CD4-positive, alpha-beta T cell (primary cell): Measurements from ENCODE around the gene SHROOM2. TPM values are rescaled to one million over a fixed set of nuclear protein-coding genes. Genes with fewer than 3 reads are reported as not detected.

Source experiments
- ATAC-seq: fragments of 200-7000 bp; cut with Tn5 transposase; one replicate; pipeline ENCODE4 v1.10.0; 2022; ENCODE audit warnings: mild to moderate bottlenecking; ENCODE audit not compliant: poor library complexity
- CTCF ChIA-PET: fragments of 350-600 bp; sonication (Branson Sonifier 250); formaldehyde crosslinking; loops from one replicate; lab custom pipeline; 2021; ENCODE audit warnings: antibody characterized with exemption, inconsistent platforms; lab: Charles Lee
- POLR2A ChIA-PET: fragments of 350-600 bp; sonication (Branson Sonifier 250); formaldehyde crosslinking; loops from one replicate; lab custom pipeline; 2021; ENCODE audit warnings: antibody characterized with exemption, inconsistent platforms; lab: Charles Lee
- DNase-seq, 14 experiments: peaks; one replicate each; pipeline ENCODE4 v3.0.0-alpha.2; 2013 to 2020; ENCODE audit warnings: mixed read lengths in 2 of 14
- H3K27ac ChIP-seq, 2 donors: one replicate each; pipeline versions ENCODE4 v1.5.1 to v1.7.0; 2013; ENCODE audit warnings: low read length in 2 of 2, low read depth in 1 of 2, mild to moderate bottlenecking in 1 of 2
- H3K27me3 ChIP-seq, 2 experiments: 1 replicate in 1 of 2; 2 replicates in 1 of 2; pipeline versions ENCODE4 v1.6.1 to v1.7.0; 2013; ENCODE audit warnings: low read length in 2 of 2, control low read depth in 1 of 2, mild to moderate bottlenecking in 1 of 2, moderate library complexity in 1 of 2; ENCODE audit not compliant: insufficient read depth in 2 of 2, control insufficient read depth in 1 of 2
- H3K36me3 ChIP-seq: one replicate; pipeline ENCODE4 v1.6.1; 2013; ENCODE audit warnings: low read length, control low read depth; ENCODE audit not compliant: insufficient read depth
- H3K4me1 ChIP-seq: one replicate; pipeline ENCODE4 v1.6.1; 2013; ENCODE audit warnings: low read length, control low read depth; ENCODE audit not compliant: insufficient read depth
- H3K4me3 ChIP-seq: one replicate; pipeline ENCODE4 v1.5.1; 2013; ENCODE audit warnings: mild to moderate bottlenecking, low read length, moderate library complexity
- H3K9me3 ChIP-seq, 2 experiments: 1 replicate in 1 of 2; 2 replicates in 1 of 2; pipeline versions ENCODE4 v1.6.1 to v1.7.0; 2013; ENCODE audit warnings: low read length in 2 of 2, mild to moderate bottlenecking in 2 of 2, control low read depth in 1 of 2, moderate library complexity in 1 of 2; ENCODE audit not compliant: control insufficient read depth in 1 of 2, insufficient read depth in 1 of 2
- H3K27ac Mint-ChIP-seq: one replicate; pipeline ENCODE4 v1.8.0; 2020; ENCODE audit warnings: mixed read lengths
- H3K27me3 Mint-ChIP-seq: one replicate; pipeline ENCODE4 v1.8.0; 2021; ENCODE audit warnings: mixed read lengths
- H3K36me3 Mint-ChIP-seq: one replicate; pipeline ENCODE4 v1.8.0; 2021; ENCODE audit warnings: low read depth, mixed read lengths
- H3K4me1 Mint-ChIP-seq: one replicate; pipeline ENCODE4 v1.8.0; 2021; ENCODE audit warnings: low read depth, mixed read lengths
- H3K4me3 Mint-ChIP-seq: one replicate; pipeline ENCODE4 v1.8.0; 2020; ENCODE audit warnings: mild to moderate bottlenecking, mixed read lengths
- H3K9me3 Mint-ChIP-seq: one replicate; pipeline ENCODE4 v1.8.0; 2020; ENCODE audit warnings: mixed read lengths
- CTCF ChIP-seq: fragments of 200-600 bp; IDR thresholded peaks from one replicate; pipeline ENCODE4 v1.8.0; 2022; ENCODE audit warnings: antibody characterized with exemption, mild to moderate bottlenecking
- intact Hi-C, 2 experiments: fragments of 100-400 bp; cut with DNase I in 1 of 2; cut with micrococcal nuclease in 1 of 2; formaldehyde crosslinking; loops; one replicate each; pipeline versions ENCODE4 v1.15.1 to v1.9.0; 2023 to 2025; cut with DNase I, micrococcal nuclease
- total RNA-seq, 174 experiments: library from RNA in 2 of 174; stranded (reverse) in 2 of 174; gene quantifications; one replicate each; pipeline ENCODE4 v1.2.3 and lab custom pipeline; 2021 to 2026

SHROOM2 gene
- total RNA-seq, 2 experiments from 2014 or later, result not detected

GRCh38 chrX:9942086-9942485 is 155.9 kb downstream of the SHROOM2 start:
- no peak overlapping the region for H3K4me3 ChIP-seq
- H3K9me3 Mint-ChIP-seq, result no peaks in the 10 kb centered on the region
- peaks cover 6% of the 10 kb centered on the region in 2 experiments for H3K27me3 ChIP-seq
- DNase-seq (peak in 5 of 14 experiments; percentile 1 to 74 (median 33)), ATAC-seq (peak; percentile 43)
- no peak for TF ChIP-seq CTCF
- no peaks in the 10 kb centered on the region for H3K9me3 ChIP-seq
- no peak overlapping the region for H3K27ac ChIP-seq
- no peaks in the 10 kb centered on the region for H3K36me3 ChIP-seq
- H3K4me1 ChIP-seq, result peaks cover 8% of the 10 kb centered on the region
- intact Hi-C loops, result no loop called here
- ChIA-PET CTCF (no interaction called here), POLR2A (no interaction called here)
- peak overlapping the region; percentile 48 for H3K4me3 Mint-ChIP-seq
- no peaks in the 10 kb centered on the region for H3K36me3 Mint-ChIP-seq
- H3K4me1 Mint-ChIP-seq, result peaks cover 5% of the 10 kb centered on the region
- peaks cover 5% of the 10 kb centered on the region for H3K27me3 Mint-ChIP-seq
- no peak overlapping the region for H3K27ac Mint-ChIP-seq

GRCh38 chrX:9943420-9943819 is 157.2 kb downstream of the SHROOM2 start:
- no peaks in the 10 kb centered on the region for H3K9me3 ChIP-seq
- H3K27me3 Mint-ChIP-seq, result peaks cover 9% of the 10 kb centered on the region
- DNase-seq (peak in 1 of 14 experiments; percentile 1), ATAC-seq (no peak)
- H3K4me1 Mint-ChIP-seq, result peaks cover 5% of the 10 kb centered on the region
- no peak overlapping the region for H3K27ac ChIP-seq
- no peaks in the 10 kb centered on the region for H3K36me3 ChIP-seq
- H3K4me3 Mint-ChIP-seq, result no peak overlapping the region
- no peak overlapping the region for H3K27ac Mint-ChIP-seq
- ChIA-PET POLR2A (no interaction called here), CTCF (no interaction called here)
- peaks cover 8% of the 10 kb centered on the region for H3K4me1 ChIP-seq
- no peak overlapping the region for H3K4me3 ChIP-seq
- peaks cover 6% of the 10 kb centered on the region in 2 experiments for H3K27me3 ChIP-seq
- no peaks in the 10 kb centered on the region for H3K9me3 Mint-ChIP-seq
- intact Hi-C loops, result no loop called here
- TF ChIP-seq CTCF, result no peak
- H3K36me3 Mint-ChIP-seq, result no peaks in the 10 kb centered on the region

- CTCF ChIA-PET, result no interaction called here
- POLR2A ChIA-PET, result no interaction called here
- Mint-ChIP-seq H3K27ac (no peak overlapping the region), H3K4me1 (peaks cover under 1% of the 10 kb centered on the region), H3K9me3 (no peaks in the 10 kb centered on the region), H3K36me3 (no peaks in the 10 kb centered on the region), H3K27me3 (peaks cover 10% of the 10 kb centered on the region), H3K4me3 (no peak overlapping the region)
- no peak overlapping the region for H3K4me3 ChIP-seq
- ATAC-seq (no peak), DNase-seq (no peak)
- intact Hi-C loops, result no loop called here
- peaks cover 3% of the 10 kb centered on the region for H3K4me1 ChIP-seq
- H3K27ac ChIP-seq, result no peak overlapping the region
- no peak for TF ChIP-seq CTCF
- H3K27me3 ChIP-seq, result peaks cover 0 to 2% of the 10 kb centered on the region in 2 experiments
- H3K36me3 ChIP-seq, result no peaks in the 10 kb centered on the region
- H3K9me3 ChIP-seq, result no peaks in the 10 kb centered on the region
These were observed 161.0 kb downstream of the SHROOM2 start for GRCh38 chrX:9947131-9947794.
